ENCODE data around the gene APOD. TPM values are rescaled to one million over a fixed set of nuclear protein-coding genes. Genes with fewer than 3 reads are reported as not detected.

The APOD gene
- total RNA-seq, 1 experiment from 2014 or later = not detected

DNA sequence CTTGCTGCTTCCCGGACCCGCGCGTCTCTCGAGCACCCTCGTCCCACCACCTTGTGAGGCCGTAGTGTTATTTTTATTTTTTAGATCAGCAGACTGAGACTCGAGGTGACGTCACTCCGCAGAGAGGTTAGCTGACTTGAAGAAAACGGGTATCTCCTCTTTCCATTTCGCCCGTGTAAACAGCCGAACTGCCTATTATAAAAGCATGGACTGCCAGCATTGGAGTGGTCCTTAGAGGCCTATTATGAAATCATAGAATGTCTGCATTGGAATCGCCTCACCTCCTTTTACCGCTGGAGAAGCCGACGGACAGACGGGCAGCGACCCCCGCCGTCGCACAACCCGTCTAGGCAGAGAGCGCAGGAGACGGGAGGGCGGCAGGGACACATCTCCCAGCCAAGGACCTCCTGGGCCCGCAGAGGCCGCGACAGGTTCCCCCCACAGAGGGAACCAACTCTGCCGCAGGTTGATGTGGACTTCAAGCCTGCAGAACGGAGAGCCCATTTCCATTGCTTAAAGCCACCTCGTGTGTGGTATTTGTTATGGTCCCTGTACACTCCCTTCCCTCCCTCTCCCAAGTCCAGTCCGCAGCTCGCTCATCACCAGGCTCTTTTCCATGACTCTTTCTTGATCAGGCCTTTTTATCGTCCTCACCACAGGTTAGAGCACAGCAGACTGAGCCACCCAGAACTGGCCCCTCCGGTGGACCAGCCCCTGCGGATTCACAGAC, 40.1 kb downstream of the APOD start:
- CTCF ChIA-PET = interaction anchor here (1.1 to 2.2 kb wide), 4 partner anchors 40 to 872 kb away, joined by 3 to 18 read pairs (median 5); partner anchors contain the start of genes ACAP2, APOD, LSG1 and XXYLT1
- intact Hi-C loops (cut with micrococcal nuclease; ENCODE audit: unreplicated experiment) = no loop called here
- peak overlapping the region; percentile 87 for H3K4me3 Mint-ChIP-seq (ENCODE audit: low read depth, unreplicated experiment)
- H3K27me3 Mint-ChIP-seq (ENCODE audit: unreplicated experiment) = peaks cover 10% of the 10 kb centered on the region
- no peaks in the 10 kb centered on the region for H3K9me3 Mint-ChIP-seq (ENCODE audit: low read depth, unreplicated experiment)
- no peak overlapping the region for H3K27ac Mint-ChIP-seq (ENCODE audit: unreplicated experiment)
- DNase-seq = no peak
- peaks cover 65% of the 10 kb centered on the region for H3K4me1 Mint-ChIP-seq (ENCODE audit: low read depth, unreplicated experiment)
- peaks cover 37% of the 10 kb centered on the region for H3K36me3 Mint-ChIP-seq (ENCODE audit: insufficient read depth, unreplicated experiment)
- TSS peak; percentile 56 for BruUV-seq (replicated peaks)
- TF ChIP-seq, protein P1, sequence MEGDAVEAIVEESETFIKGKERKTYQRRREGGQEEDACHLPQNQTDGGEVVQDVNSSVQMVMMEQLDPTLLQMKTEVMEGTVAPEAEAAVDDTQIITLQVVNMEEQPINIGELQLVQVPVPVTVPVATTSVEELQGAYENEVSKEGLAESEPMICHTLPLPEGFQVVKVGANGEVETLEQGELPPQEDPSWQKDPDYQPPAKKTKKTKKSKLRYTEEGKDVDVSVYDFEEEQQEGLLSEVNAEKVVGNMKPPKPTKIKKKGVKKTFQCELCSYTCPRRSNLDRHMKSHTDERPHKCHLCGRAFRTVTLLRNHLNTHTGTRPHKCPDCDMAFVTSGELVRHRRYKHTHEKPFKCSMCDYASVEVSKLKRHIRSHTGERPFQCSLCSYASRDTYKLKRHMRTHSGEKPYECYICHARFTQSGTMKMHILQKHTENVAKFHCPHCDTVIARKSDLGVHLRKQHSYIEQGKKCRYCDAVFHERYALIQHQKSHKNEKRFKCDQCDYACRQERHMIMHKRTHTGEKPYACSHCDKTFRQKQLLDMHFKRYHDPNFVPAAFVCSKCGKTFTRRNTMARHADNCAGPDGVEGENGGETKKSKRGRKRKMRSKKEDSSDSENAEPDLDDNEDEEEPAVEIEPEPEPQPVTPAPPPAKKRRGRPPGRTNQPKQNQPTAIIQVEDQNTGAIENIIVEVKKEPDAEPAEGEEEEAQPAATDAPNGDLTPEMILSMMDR (IDR thresholded peaks at IDR 0.05; ENCODE audit: unreplicated experiment) = no peak

DNA sequence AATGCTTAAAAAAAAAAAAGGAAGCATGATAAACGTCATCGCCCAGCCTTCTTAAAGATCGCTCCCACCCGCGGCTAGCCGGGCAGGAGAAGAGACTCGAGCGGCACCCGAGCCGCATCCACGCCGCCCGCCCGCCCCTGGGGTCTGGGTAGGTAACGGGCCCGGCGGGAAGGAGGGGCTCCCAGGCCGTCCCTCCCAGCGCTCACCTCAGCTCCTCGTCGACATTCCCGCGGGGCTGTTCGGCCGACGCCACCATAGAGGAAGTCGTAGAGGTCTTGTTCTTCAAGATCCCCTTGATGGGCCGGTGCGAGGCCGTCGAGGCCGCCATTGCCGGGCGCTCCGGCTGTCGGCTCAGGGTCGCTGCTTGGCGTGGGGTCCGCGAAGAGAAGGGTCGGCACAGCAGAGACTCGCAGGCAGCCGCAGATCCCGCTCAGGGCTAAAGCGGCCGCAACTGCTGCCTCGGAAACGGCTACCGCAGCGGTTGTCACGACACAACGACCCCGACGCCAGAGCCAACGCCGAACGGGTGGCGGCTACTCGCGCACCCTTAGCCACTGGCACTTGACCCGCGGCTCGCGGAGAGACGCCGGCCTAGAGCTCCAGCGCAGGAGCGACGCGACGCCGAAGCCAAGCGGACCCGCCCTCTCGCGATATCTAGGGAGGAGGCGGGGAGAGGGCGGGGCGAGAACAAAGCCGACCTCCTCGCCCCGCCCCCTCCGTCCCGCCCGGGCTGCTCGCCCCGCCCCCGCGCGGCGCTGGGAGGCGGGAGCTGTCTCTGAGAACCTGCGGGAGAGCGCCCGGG, 40.8 kb downstream of the APOD start, which contains the start of gene PPP1R2:
TSS of gene PPP1R2 (minus strand) at position 628 of the 802 bp plus-strand sequence. CDS start at position 328, 300 bp downstream.
- Mint-ChIP-seq H3K27ac (ENCODE audit: unreplicated experiment) (peak within 1 kb of the TSS; percentile 53), H3K4me3 (ENCODE audit: low read depth, unreplicated experiment) (peak within 1 kb of the TSS; percentile 87), H3K4me1 (ENCODE audit: low read depth, unreplicated experiment) (peaks cover 58% of the 10 kb centered on the region), H3K36me3 (ENCODE audit: insufficient read depth, unreplicated experiment) (peaks cover 37% of the 10 kb centered on the region), H3K9me3 (ENCODE audit: low read depth, unreplicated experiment) (no peaks in the 10 kb centered on the region), H3K27me3 (ENCODE audit: unreplicated experiment) (peaks cover 10% of the 10 kb centered on the region)
- DNase-seq = peak; percentile 98
- BruUV-seq (replicated peaks) = no TSS peak
- intact Hi-C loops (cut with micrococcal nuclease; ENCODE audit: unreplicated experiment) = no loop called here
- CTCF ChIA-PET = interaction anchor here (0.7 to 2.2 kb wide), 6 partner anchors 41 to 871 kb away, joined by 3 to 18 read pairs (median 4); partner anchors contain the start of genes ACAP2, APOD, LSG1 and XXYLT1
- TF ChIP-seq, protein P1 (IDR thresholded peaks at IDR 0.05; ENCODE audit: unreplicated experiment) = no peak

DNA sequence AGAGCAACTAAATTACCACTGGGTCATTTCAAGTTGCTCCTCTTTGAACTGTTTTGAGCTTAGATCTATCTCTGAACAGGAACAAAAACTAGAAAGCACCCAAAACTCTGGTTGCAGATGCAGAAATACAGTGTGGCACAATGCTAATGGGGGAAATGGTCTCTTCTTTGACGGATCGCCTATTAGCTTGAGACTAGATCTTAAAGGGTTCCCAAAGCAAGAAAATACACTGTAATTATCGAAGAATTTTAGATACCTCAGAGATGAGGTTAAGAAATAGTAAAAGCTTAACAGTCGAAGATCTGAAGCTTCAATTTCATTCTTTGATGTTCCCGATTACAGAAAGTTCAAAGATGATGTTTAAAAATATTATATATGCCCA, 41.4 kb downstream of the APOD start:
- TF ChIP-seq, protein P1 (IDR thresholded peaks at IDR 0.05; ENCODE audit: unreplicated experiment) = no peak
- no peak for DNase-seq
- intact Hi-C loops (cut with micrococcal nuclease; ENCODE audit: unreplicated experiment) = no loop called here
- Mint-ChIP-seq H3K4me1 (ENCODE audit: low read depth, unreplicated experiment) (peaks cover 54% of the 10 kb centered on the region), H3K27me3 (ENCODE audit: unreplicated experiment) (peaks cover 10% of the 10 kb centered on the region), H3K27ac (ENCODE audit: unreplicated experiment) (peak overlapping the region; percentile 53), H3K9me3 (ENCODE audit: low read depth, unreplicated experiment) (no peaks in the 10 kb centered on the region), H3K4me3 (ENCODE audit: low read depth, unreplicated experiment) (peak overlapping the region; percentile 87), H3K36me3 (ENCODE audit: insufficient read depth, unreplicated experiment) (peaks cover 37% of the 10 kb centered on the region)
- CTCF ChIA-PET = interaction anchor here (0.7 to 2.2 kb wide), 5 partner anchors 41 to 870 kb away, joined by 3 to 18 read pairs (median 4); partner anchors contain the start of genes APOD, LSG1 and XXYLT1
- no TSS peak for BruUV-seq (replicated peaks)

DNA sequence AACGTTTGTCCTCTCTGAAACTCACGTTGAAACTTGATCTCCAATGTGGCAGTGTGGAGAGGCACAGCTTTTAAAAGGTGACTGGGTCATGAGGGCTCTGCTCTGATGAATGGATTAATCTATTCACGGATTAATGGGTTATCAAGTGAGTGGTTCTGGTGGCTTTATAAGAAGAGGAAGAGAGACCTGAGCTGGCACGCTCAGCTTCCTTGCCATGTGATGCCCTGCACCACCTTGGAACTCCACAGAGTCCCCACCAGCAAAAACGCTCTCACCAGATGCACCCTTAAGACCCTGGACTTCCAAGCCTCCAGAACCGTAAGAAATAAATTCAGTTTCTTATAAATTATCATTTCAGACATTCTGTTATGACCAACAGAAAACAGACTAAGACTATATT, 43.2 kb downstream of the APOD start:
- TF ChIP-seq, protein P1 (IDR thresholded peaks at IDR 0.05; ENCODE audit: unreplicated experiment) = no peak
- Mint-ChIP-seq H3K9me3 (ENCODE audit: low read depth, unreplicated experiment) (no peaks in the 10 kb centered on the region), H3K4me3 (ENCODE audit: low read depth, unreplicated experiment) (peak overlapping the region; percentile 87), H3K36me3 (ENCODE audit: insufficient read depth, unreplicated experiment) (peaks cover 37% of the 10 kb centered on the region), H3K4me1 (ENCODE audit: low read depth, unreplicated experiment) (peaks cover 39% of the 10 kb centered on the region), H3K27me3 (ENCODE audit: unreplicated experiment) (peaks cover 10% of the 10 kb centered on the region), H3K27ac (ENCODE audit: unreplicated experiment) (no peak overlapping the region)
- intact Hi-C loops (cut with micrococcal nuclease; ENCODE audit: unreplicated experiment) = no loop called here
- BruUV-seq (replicated peaks) = no TSS peak
- no peak for DNase-seq
- CTCF ChIA-PET = no interaction called here

Measured in Calu3 (cell line).